Gastroesophageal sphincter (tissue), 3 donors: Measurements from ENCODE around the gene CDK8.
"Not testable (repeated sequence)": the region's sequence is repeated elsewhere in the genome, so short reads cannot be mapped to it uniquely, and the experiment has no call there.

ENCODE experiments used
- CTCF ChIP-seq, 4 experiments: fragments of 200-600 bp in 2 of 4; fragments of 450-650 bp in 2 of 4; sonication (generic) in 1 of 4; IDR thresholded peaks; one replicate each; pipeline ENCODE4 v1.5.1; 2017 to 2019; ENCODE audit warnings: antibody characterized with exemption in 4 of 4, mild to moderate bottlenecking in 2 of 4, moderate library complexity in 2 of 4
- EP300 ChIP-seq: sonication (generic); formaldehyde crosslinking; IDR thresholded peaks from one replicate; pipeline ENCODE4 v1.6.1; 2017; ENCODE audit warnings: antibody characterized with exemption, mild to moderate bottlenecking
- POLR2AphosphoS5 ChIP-seq: sonication (generic); formaldehyde crosslinking; IDR thresholded peaks from one replicate; pipeline ENCODE4 v1.6.1; 2017; ENCODE audit warnings: antibody characterized with exemption

GRCh38 chr13:26252006-26252405, 1.9 kb upstream of the CDK8 start:
- TF ChIP-seq CTCF (IDR thresholded peaks at IDR 0.05); EP300; POLR2AphosphoS5: not testable (repeated sequence)
